IMR-90 (cell line): Measurements from ENCODE around the gene TRIM13.

ENCODE experiments used
- POLR2A ChIP-seq: IDR thresholded peaks from 2 replicates; pipeline ENCODE4 v1.6.1; 2012; ENCODE audit warnings: mild to moderate bottlenecking, low read depth, low read length
- RAD21 ChIP-seq: IDR thresholded peaks from 2 replicates; pipeline ENCODE4 v1.6.1; 2012; ENCODE audit warnings: low read length, improper control_type of control experiment
- RCOR1 ChIP-seq: IDR thresholded peaks from 2 replicates; pipeline ENCODE4 v1.6.1; 2012; ENCODE audit warnings: mild to moderate bottlenecking, low read length, improper control_type of control experiment; ENCODE audit not compliant: insufficient replicate concordance
- SMC3 ChIP-seq: fragments of 150-350 bp; IDR thresholded peaks from 2 replicates; pipeline ENCODE4 v1.6.1; 2016; ENCODE audit warnings: low read depth, mild to moderate bottlenecking, antibody characterized with exemption, low read length, moderate library complexity
- TF ChIP-seq, protein P1 (sequence below): conservative IDR thresholded peaks from 2 replicates; pipeline ENCODE4 v1.5.1; 2012; ENCODE audit warnings: mild to moderate bottlenecking, low read depth, low read length, improper control_type of control experiment

GRCh38 chr13:49953560-49953959 lies 43.3 kb upstream of the TRIM13 start:
- no peak for TF ChIP-seq RAD21
- no peak for TF ChIP-seq POLR2A
- TF ChIP-seq, protein P1, sequence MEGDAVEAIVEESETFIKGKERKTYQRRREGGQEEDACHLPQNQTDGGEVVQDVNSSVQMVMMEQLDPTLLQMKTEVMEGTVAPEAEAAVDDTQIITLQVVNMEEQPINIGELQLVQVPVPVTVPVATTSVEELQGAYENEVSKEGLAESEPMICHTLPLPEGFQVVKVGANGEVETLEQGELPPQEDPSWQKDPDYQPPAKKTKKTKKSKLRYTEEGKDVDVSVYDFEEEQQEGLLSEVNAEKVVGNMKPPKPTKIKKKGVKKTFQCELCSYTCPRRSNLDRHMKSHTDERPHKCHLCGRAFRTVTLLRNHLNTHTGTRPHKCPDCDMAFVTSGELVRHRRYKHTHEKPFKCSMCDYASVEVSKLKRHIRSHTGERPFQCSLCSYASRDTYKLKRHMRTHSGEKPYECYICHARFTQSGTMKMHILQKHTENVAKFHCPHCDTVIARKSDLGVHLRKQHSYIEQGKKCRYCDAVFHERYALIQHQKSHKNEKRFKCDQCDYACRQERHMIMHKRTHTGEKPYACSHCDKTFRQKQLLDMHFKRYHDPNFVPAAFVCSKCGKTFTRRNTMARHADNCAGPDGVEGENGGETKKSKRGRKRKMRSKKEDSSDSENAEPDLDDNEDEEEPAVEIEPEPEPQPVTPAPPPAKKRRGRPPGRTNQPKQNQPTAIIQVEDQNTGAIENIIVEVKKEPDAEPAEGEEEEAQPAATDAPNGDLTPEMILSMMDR = no peak
- TF ChIP-seq SMC3 = no peak
- TF ChIP-seq RCOR1 = no peak
